SIG-M5 treated with dmso at 0.1 percent for 504 hours (cell line): ENCODE data around the gene ZNF576.
"Not testable (repeated sequence)": the region's sequence is repeated elsewhere in the genome, so short reads cannot be mapped to it uniquely, and the experiment has no call there.

ENCODE experiments used
- DNase-seq: peaks from one replicate; lab custom pipeline; 2025; ENCODE audit not compliant: unreplicated experiment; lab: John Stamatoyannopoulos, UW

ZNF576 gene

GRCh38 chr19:43598445-43599240, 2.2 kb downstream of the ZNF576 start:
- no peak for DNase-seq

GRCh38 chr19:43599635-43600295, 3.4 kb downstream of the ZNF576 start:
- DNase-seq: no peak

GRCh38 chr19:43600326-43600725, 3.9 kb downstream of the ZNF576 start:
- not testable (repeated sequence) for DNase-seq

- DNase-seq: no peak
Measured at GRCh38 chr19:43605875-43606568, 9.6 kb downstream of the ZNF576 start.

- no peak for DNase-seq
Measured at GRCh38 chr19:43606569-43607229, 10.3 kb downstream of the ZNF576 start.

GRCh38 chr19:43607238-43608205, 11.1 kb downstream of the ZNF576 start:
- DNase-seq: no peak

GRCh38 chr19:43609872-43610271, 13.5 kb downstream of the ZNF576 start:
- DNase-seq: no peak

GRCh38 chr19:43610493-43610892, 14.1 kb downstream of the ZNF576 start:
- DNase-seq: no peak

- no peak for DNase-seq
Measured at GRCh38 chr19:43611788-43612187, 15.4 kb downstream of the ZNF576 start, which contains the start of gene SRRM5. Gene SRRM5, plus strand, starts transcription at chr19:43612088. Its CDS starts 34 bp downstream, at chr19:43612122.

GRCh38 chr19:43612374-43612773, 16.0 kb downstream of the ZNF576 start:
- DNase-seq: no peak

- no peak for DNase-seq
Measured at GRCh38 chr19:43616306-43616705, 19.9 kb downstream of the ZNF576 start.

- DNase-seq: no peak
Measured at GRCh38 chr19:43616954-43617353, 20.6 kb downstream of the ZNF576 start.

GRCh38 chr19:43618921-43619261, 22.5 kb downstream of the ZNF576 start:
- DNase-seq: peak; percentile 66

- peak; percentile 77 for DNase-seq
Measured at GRCh38 chr19:43619262-43620060, 23.1 kb downstream of the ZNF576 start, which contains the start of gene ZNF428. Gene ZNF428, minus strand, starts transcription at chr19:43619629. Its CDS starts 5,325 bp downstream, at chr19:43614304.

- DNase-seq: no peak
Measured at GRCh38 chr19:43620061-43621001, 23.9 kb downstream of the ZNF576 start.

- DNase-seq: no peak
Measured at GRCh38 chr19:43622070-43622469, 25.7 kb downstream of the ZNF576 start.

- no peak for DNase-seq
Measured at GRCh38 chr19:43622956-43623355, 26.6 kb downstream of the ZNF576 start.
